MCF 10A (cell line): ENCODE measurements around the gene NCBP3. TPM values are rescaled to one million over a fixed set of nuclear protein-coding genes. Genes with fewer than 3 reads are reported as not detected.

ENCODE experiments used
- BruUV-seq: library from RNA; stranded (reverse); fragments of 400-500 nt; replicated peaks from 2 replicates; lab custom pipeline; 2021; lab: Mats Ljungman, UMichigan
- CTCF ChIA-PET: fragments of 300-600 bp; sonication (Branson Sonifier 250); formaldehyde crosslinking; extraction: SDS; loops from one replicate; lab custom pipeline; 2021; ENCODE audit warnings: antibody characterized with exemption, inconsistent platforms; lab: Yijun Ruan, JAX
- POLR2A ChIA-PET: fragments of 300-600, 350-650 bp; sonication (Branson Sonifier 250); formaldehyde crosslinking; extraction: SDS; loops from one replicate; lab custom pipeline; 2020; ENCODE audit warnings: antibody characterized with exemption, inconsistent platforms; lab: Yijun Ruan, JAX
- DNase-seq: peaks from one replicate; pipeline ENCODE4 v3.0.0-alpha.2; 2018; ENCODE audit not compliant: unreplicated experiment
- H3K27ac Mint-ChIP-seq: one replicate; pipeline ENCODE4 v1.8.0; 2022; ENCODE audit warnings: mild to moderate bottlenecking, low read depth, mixed read lengths; ENCODE audit not compliant: unreplicated experiment
- H3K27me3 Mint-ChIP-seq: one replicate; pipeline ENCODE4 v1.8.0; 2022; ENCODE audit warnings: mixed read lengths; ENCODE audit not compliant: insufficient read depth, unreplicated experiment
- H3K36me3 Mint-ChIP-seq: one replicate; pipeline ENCODE4 v1.8.0; 2022; ENCODE audit warnings: mild to moderate bottlenecking, moderate library complexity, mixed read lengths; ENCODE audit not compliant: insufficient read depth, unreplicated experiment
- H3K4me1 Mint-ChIP-seq: one replicate; pipeline ENCODE4 v1.8.0; 2022; ENCODE audit warnings: mixed read lengths; ENCODE audit not compliant: insufficient read depth, unreplicated experiment
- H3K4me3 Mint-ChIP-seq: one replicate; pipeline ENCODE4 v1.8.0; 2022; ENCODE audit warnings: mild to moderate bottlenecking, moderate library complexity, mixed read lengths; ENCODE audit not compliant: unreplicated experiment
- H3K9me3 Mint-ChIP-seq: one replicate; pipeline ENCODE4 v1.8.0; 2022; ENCODE audit warnings: mixed read lengths; ENCODE audit not compliant: unreplicated experiment
- intact Hi-C: fragments of 100-400 bp; cut with micrococcal nuclease; formaldehyde crosslinking; loops from 2 replicates; pipeline ENCODE4 v1.14.1; 2022
- total RNA-seq: library from RNA; stranded (reverse); gene quantifications from 2 replicates; pipeline ENCODE4 v1.2.3, GENCODE V29; 2022
- TF ChIP-seq, protein P1 (sequence below): fragments of 200-600 bp; IDR thresholded peaks from one replicate; pipeline ENCODE4 v1.8.0; 2022; ENCODE audit warnings: antibody characterized with exemption, mild to moderate bottlenecking; ENCODE audit not compliant: unreplicated experiment

Gene NCBP3
- total RNA-seq, 1 experiment from 2014 or later: 47.1 TPM

- intact Hi-C loops: no loop called here
- Mint-ChIP-seq H3K9me3 (no peaks in the 10 kb centered on the region), H3K27me3 (peaks cover 11% of the 10 kb centered on the region), H3K4me1 (no peaks in the 10 kb centered on the region), H3K36me3 (no peaks in the 10 kb centered on the region), H3K4me3 (no peak overlapping the region), H3K27ac (no peak overlapping the region)
- ChIA-PET POLR2A (no interaction called here), CTCF (no interaction called here)
- BruUV-seq: no TSS peak
- DNase-seq: no peak
- TF ChIP-seq, protein P1, sequence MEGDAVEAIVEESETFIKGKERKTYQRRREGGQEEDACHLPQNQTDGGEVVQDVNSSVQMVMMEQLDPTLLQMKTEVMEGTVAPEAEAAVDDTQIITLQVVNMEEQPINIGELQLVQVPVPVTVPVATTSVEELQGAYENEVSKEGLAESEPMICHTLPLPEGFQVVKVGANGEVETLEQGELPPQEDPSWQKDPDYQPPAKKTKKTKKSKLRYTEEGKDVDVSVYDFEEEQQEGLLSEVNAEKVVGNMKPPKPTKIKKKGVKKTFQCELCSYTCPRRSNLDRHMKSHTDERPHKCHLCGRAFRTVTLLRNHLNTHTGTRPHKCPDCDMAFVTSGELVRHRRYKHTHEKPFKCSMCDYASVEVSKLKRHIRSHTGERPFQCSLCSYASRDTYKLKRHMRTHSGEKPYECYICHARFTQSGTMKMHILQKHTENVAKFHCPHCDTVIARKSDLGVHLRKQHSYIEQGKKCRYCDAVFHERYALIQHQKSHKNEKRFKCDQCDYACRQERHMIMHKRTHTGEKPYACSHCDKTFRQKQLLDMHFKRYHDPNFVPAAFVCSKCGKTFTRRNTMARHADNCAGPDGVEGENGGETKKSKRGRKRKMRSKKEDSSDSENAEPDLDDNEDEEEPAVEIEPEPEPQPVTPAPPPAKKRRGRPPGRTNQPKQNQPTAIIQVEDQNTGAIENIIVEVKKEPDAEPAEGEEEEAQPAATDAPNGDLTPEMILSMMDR: no peak
Measured at GRCh38 chr17:3766779-3767178, 79.3 kb downstream of the NCBP3 start.

GRCh38 chr17:3765981-3766380 lies 80.1 kb downstream of the NCBP3 start:
- ChIA-PET CTCF (no interaction called here), POLR2A (no interaction called here)
- TF ChIP-seq, protein P1: no peak
- no peaks in the 10 kb centered on the region for H3K4me1 Mint-ChIP-seq
- H3K27me3 Mint-ChIP-seq: peaks cover 11% of the 10 kb centered on the region
- no peak overlapping the region for H3K4me3 Mint-ChIP-seq
- intact Hi-C loops: no loop called here
- H3K9me3 Mint-ChIP-seq: no peaks in the 10 kb centered on the region
- no peak overlapping the region for H3K27ac Mint-ChIP-seq
- BruUV-seq: no TSS peak
- H3K36me3 Mint-ChIP-seq: no peaks in the 10 kb centered on the region
- DNase-seq: no peak

- ChIA-PET POLR2A (no interaction called here), CTCF (no interaction called here)
- H3K4me3 Mint-ChIP-seq: no peak overlapping the region
- H3K4me1 Mint-ChIP-seq: no peaks in the 10 kb centered on the region
- no peak for DNase-seq
- H3K9me3 Mint-ChIP-seq: peaks cover 8% of the 10 kb centered on the region
- TF ChIP-seq, protein P1: no peak
- no peak overlapping the region for H3K27ac Mint-ChIP-seq
- no peaks in the 10 kb centered on the region for H3K36me3 Mint-ChIP-seq
- BruUV-seq: no TSS peak
- peaks cover 11% of the 10 kb centered on the region for H3K27me3 Mint-ChIP-seq
- intact Hi-C loops: no loop called here
Measured at GRCh38 chr17:3763777-3764170, 82.3 kb downstream of the NCBP3 start.

DNA sequence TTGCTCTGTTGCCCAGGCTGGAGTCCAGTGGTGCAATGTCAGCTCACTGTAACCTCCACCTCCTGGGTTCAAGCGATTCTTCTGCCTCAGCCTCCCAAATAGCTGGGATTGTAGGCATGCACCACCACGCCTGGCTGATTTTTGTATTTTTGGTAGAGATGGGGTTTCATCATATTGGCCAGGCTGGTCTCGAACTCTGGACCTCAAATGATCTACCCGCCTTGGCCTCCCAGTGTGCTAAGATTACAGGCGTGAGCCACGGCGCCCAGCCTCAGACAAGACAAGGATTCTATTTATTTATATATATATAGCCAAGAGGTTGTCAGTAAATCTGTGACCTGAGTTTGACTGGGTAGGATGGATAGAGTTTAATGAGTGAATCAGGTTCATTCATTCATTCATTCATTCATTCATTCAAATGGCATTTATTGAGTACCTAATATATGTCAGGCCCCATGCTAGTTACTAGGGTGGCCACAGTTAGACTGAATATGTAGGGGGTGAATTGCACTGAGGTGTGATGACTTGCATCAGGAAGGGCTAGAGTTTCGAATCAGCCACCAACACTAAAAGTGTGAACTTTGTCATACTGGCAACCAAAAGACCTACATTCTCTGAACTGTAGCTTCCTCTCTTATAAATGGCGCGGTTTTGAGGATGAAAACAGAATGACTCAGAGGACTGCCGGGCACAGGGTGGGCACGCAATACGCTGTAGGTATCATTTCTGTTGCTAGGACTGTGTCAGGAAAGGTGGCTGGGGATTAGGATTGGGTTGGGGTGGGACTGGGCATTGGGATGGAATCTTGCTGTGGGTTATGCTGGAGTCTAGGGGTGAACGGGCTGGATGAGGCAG lies 82.9 kb downstream of the NCBP3 start:
- Mint-ChIP-seq H3K36me3 (no peaks in the 10 kb centered on the region), H3K9me3 (peaks cover 8% of the 10 kb centered on the region), H3K27ac (no peak overlapping the region), H3K4me3 (no peak overlapping the region), H3K4me1 (no peaks in the 10 kb centered on the region), H3K27me3 (peaks cover 11% of the 10 kb centered on the region)
- intact Hi-C loops: no loop called here
- POLR2A ChIA-PET: no interaction called here
- TF ChIP-seq, protein P1: no peak
- CTCF ChIA-PET: interaction anchor here (0.7 kb wide), 1 partner anchor 118 kb away, joined by 4 read pairs; no protein-coding TSS in a partner anchor
- BruUV-seq: no TSS peak
- DNase-seq: no peak
